G401 (cell line): ENCODE results near the gene RAB3IL1. TPM values are rescaled to one million over a fixed set of nuclear protein-coding genes. Genes with fewer than 3 reads are reported as not detected.

Experiments used
- DNase-seq: peaks from one replicate; pipeline ENCODE4 v3.0.0-alpha.2; 2015; ENCODE audit warnings: low spot score
- in situ Hi-C: cut with HindIII; loops from 2 replicates; pipeline ENCODE4 v1.10.0; 2016; ENCODE audit warnings: low sequenced_read_pairs, mixed read lengths
- total RNA-seq: library from RNA; depleted of rRNA; stranded (reverse); fragments of >200 nt; shearing (Covaris generic); gene quantifications from 2 replicates; pipeline ENCODE4 v1.2.3, GENCODE V29; 2014

The RAB3IL1 gene
- total RNA-seq, 1 experiment from 2014 or later = 12.4 TPM

DNA sequence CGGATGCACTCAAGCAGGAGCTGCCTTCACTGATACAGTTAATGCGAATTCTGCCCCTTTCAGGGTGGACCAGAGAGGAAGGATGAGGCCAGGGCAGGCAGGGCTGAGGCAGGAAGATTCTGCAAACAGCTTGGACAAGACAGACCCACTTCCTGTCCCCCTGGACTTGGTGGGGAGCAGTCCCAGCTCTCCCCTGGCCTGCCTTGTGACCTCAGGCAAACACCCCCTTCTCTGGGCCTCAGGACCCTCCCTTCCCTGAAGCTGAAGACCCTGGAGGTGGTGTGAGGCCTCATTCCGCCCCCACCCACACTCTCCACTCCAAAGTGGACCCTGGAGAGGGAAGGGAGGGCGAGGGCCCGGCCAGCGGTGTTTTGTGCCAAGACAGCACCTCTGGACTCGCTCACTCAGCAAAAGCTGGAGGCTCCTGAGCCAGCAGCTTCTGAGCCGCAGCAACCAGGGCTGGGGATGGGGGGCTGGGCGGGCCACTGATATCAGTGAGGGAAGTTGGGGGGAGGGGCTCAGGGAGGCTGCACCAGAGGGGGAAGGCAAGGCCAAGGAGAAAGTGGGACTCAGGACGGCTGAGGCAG, 8.5 kb downstream of the RAB3IL1 start:
- no peak for DNase-seq
- in situ Hi-C loops = no loop called here

DNA sequence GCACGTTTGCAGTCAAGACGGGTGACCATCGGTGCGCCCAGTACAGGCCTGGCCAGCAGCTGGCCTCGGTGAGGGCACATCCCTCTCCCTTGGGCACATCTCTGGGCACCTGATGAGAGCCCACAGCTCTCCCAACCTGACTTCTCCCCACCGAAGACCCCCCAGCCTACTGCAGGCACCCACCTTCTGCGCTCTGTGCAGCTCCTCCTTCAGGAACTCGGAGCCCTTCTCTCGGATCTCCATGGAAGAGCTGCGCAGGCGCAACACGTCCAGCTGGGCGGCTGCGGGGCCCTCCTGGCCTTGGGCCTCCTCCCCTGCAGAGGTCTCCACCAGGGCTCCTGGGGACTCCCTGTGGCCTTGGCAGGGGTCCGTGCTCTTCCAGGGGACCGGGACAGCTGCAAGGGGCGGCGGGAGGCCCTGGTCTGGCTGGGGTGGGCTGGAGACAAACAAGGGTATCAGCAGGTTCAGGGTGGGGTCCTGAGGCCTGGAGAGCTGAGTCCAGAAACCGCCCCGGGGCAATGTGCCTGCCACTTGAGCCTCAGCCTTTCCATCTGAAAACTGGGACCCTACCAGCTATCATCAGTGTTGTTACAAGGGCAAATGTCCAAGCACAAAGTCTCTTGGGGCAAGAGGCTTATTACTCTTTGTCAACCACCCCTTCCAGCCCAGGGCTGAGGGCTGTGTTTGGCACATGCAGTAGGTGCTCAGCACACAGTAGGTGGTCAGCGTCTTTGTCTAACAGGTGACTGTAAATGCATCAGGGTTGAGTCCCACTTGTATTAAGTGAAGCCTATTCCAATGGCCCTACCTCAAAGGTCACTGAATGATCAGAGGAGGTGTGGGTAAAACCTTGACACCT, 9.3 kb downstream of the RAB3IL1 start:
- in situ Hi-C loops = no loop called here
- no peak for DNase-seq

DNA sequence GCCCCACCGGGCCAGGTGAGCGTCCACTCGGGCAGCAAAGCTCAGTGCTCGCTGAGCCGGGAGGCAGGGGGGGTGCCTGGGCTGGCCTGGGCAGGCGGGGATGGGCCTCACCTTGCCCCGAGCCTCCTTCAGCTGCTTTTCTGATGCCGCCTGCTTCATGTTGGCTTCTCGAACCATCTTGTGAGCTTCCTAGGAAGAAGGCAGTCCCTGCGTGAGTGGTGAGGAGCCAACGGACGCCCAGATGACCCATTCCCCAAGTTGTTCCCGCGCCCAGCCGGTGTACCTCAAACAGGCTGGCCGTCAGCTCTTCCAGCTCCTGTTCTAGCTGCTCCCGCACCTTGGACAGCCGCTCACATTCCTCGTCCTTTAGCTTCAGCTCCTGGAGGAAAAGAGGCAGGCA, 10.1 kb downstream of the RAB3IL1 start:
- in situ Hi-C loops = no loop called here
- no peak for DNase-seq

DNA sequence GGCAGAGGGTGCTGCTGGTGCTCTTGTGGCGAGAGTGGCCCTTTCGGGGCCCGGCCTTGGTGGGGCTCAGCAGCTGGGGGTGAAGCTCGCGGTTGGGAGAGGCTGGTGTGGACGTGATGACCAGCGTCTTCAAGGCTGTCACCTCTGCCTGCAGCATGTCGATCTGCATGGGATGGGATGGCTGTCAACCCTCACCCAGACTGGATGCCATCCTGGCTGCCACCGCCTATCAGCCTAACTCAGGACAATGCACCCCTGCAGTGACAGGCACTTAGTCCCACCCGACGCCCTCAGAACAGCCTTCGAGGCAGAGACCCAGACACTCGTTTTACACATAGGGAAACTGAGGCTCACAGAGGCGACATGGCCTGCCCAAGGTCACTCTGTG, 10.8 kb downstream of the RAB3IL1 start:
- DNase-seq = no peak
- in situ Hi-C loops = no loop called here

DNA sequence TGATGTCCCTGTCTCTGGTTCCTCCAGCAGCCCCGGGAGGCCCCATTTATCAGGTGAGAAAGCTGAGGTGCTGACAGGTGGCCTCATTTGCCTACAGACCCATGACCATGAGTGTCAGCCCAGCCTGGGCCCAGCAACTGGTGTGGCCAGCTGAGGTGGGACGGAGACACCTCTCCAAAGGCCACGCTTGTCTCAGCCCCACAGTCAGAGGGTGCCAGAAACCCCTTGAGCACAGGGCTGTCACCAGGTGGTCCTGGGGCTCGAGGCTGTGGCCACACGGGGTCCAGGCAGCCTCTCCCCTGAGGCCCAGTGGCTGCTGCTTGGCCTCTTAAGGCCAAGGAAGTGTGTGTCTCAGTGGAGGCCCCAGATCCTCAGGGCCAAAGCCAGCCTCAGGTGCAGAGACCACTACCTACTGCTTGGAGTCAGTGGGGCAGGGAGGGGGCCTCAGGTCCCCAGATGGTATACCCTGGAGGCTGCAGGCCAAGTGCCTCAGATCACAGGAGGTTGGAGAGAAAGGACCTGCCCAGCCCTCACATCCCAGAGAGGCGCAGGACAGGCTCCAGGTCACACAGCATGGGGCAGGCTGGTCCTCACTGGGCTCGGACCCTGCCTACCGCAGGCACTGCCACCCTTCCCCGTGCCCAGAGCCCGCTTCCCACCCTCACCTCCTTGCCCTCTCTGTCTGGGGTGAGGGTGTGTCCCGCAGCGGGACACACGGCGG, 11.4 kb downstream of the RAB3IL1 start:
- no peak for DNase-seq
- in situ Hi-C loops = no loop called here

DNA sequence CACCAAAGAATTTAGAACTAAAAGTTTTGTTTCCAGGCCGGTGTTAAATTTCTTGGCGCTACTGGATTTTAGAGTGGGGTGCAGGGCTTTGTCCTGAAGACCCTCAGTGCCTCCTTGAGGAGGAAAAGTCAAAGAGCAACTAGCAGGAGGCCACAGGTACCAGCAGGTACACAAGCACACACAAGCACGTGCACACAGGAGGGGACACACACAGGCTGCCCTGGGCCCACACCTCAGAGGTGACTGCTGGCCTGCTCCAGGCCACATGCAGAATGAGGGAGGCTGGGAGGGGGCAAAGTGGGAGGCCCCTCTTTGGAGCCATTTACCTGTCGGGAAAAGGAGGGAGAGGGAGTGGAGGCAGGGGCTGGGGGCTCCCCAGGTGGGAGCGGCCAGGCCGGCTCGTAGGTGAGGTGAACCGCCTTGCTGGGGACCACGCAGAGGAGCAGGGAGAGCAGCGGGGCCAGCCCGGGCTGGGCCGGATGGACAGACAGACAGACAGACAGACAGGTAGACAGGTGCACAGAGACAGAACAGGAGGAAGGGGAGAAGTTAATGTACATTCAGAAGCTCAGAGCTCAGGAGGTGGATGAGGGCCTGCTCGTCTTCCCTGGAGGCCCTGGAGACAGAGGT, 12.2 kb downstream of the RAB3IL1 start:
- in situ Hi-C loops = no loop called here

DNA sequence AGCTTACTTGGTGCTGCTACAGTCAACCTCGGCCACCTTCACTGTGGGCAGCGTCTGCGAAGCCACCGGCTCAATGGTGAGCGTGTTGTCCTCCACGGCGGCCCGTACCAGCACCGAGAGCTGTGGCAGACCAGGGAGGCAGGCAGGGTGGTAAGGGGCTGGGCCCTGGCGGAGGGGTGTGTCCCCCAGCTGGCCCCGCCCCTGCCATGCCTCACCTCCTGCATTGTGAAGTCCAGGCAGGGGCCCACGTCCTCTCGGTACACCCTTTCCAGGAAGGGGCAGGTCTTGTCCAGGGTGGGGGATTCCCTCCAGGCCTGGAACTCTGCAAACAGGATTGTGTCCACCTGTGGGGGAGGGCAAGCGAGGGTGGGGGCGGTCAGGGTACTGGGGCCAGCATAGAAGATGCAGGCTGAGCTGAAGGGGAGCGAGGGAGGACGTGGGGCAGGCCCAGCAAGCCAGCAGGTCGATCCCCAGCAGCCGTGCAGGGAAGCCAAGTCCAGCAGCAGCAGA, 12.8 kb downstream of the RAB3IL1 start:
- no peak for DNase-seq
- in situ Hi-C loops = no loop called here

More for the DNA sequence above, 12.2 kb downstream of the RAB3IL1 start:
- no peak for DNase-seq

DNA sequence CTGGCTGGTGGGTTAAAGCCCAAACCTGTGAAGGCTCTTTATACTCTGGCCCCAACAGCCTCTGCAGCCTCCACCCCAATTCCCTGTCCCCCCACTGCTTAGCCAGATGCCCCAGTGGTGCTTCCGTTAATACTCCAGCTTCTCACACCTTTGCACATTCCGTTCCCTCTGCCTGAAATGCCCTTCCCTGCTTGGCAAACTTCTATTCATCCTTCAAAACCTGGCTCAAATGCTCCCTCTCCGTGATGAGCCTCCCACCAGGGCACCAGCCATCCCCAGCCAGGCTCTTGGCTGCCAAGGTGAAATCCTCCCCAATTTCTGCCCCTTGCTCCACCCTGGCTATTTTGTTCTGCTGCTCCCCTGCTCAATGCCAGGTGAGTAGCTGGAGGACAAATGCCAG, 13.5 kb downstream of the RAB3IL1 start:
- in situ Hi-C loops = no loop called here
- DNase-seq = no peak

DNA sequence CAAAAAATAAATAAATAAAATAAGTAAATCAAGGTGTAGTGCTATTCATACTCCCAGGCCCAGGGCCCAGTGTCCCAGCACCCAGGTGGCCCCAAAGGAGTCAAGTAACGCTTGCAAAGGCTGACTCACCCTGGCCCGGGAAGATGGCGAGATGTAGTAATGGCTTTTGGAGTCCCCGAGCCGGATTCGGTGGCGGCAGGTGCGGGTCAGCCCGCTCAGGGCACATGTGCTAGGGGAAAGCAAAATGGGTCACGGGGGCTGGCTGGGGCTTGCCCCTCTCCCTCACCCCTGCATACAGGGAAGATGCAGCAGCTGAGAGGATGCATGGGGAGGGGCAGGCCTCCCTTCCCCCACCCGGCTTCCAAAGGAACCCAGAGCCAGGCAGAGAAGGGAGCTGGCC, 15.1 kb downstream of the RAB3IL1 start:
- in situ Hi-C loops = no loop called here
- no peak for DNase-seq

DNA sequence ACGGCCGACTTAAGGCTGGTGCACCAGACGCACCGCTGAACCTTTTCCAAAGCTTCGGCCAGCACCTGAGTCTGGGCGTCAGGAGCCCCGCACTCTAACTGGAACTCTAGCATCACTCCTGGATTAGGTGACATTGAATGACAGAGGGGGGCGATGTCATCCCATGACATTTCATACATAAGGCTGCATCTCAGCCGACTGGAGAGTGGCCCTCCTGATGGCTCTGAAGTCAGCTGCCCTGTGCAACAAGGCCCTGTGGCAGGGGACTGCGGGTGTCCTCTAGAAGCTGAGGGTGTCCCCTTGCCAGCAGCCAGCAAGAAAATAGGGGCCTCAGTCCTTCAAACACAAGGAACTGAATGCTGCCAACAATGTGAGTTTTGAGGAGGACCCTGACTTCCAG, 16.0 kb downstream of the RAB3IL1 start:
- DNase-seq = no peak
- in situ Hi-C loops = no loop called here

DNA sequence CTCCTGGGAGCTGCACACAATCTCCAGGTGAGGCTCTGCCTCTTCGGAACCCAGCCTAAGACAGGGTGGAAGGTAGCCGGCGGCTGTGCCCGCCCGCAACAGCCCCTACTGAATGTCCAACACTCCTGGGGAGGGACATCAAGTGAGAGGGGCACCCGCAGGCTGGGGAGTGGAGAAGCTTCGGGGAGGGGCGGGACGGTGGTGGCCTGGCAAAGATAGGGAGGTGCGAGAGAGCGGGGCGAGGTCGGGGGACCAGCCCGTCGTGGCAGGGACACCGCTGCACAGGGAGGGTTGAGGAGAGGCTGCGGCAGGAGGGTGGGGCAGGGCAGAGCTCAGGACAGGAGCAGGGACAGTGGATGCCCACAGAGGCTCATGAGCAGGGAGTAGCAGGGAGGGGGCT, 17.1 kb downstream of the RAB3IL1 start:
- in situ Hi-C loops = no loop called here

DNA sequence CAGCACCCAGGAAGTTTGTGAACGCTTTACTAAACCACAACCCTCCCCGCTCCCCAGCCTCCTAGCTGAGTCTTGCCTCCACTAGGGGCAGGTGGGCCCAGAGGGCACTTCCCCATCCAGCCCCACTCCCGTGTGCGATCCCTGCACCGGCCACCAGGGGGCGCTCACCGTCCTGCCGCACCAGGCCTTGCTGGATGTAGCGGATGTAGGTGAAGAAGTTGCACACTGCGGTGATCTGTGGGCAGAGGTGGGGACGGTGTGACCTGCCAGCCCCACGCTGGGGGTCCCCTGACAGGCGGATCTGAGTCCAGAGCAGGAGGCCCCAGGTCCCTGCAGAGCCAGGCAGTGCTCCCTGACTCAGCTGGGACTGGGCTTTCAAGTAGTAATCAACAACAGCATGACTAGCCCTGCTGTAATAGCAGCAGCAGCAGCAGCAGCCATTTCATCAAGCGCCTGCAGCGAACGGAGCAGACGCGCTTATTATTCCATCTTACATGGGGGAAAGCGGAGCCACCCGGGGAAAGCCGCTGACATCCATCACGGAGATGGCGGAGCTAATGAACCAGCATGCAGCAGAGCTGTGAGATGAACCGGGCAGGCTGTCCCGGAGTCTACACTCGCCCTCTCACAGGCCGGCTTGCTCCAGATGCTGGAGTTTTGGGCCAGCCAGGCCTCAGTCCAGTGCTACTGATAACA, 18.1 kb downstream of the RAB3IL1 start:
- in situ Hi-C loops = no loop called here
- DNase-seq = peak; percentile 42

More for the DNA sequence above, 17.1 kb downstream of the RAB3IL1 start:
- DNase-seq = no peak

DNA sequence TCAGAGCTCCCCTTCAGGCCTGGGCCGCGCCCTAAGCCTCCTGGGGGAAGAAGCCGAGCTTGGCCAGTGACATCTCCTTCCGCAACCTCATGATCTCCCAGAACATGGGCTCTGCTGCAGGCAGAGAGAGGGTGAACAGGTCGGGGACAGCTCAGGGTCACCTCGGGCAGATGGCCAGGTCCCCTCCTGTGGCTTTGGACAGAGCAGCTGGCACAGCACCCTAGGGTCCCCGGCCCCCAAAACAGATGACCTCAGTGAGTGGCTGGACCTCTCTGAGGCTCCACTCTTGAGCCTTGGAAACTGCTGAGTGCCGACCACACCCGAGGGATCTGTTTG, 19.2 kb downstream of the RAB3IL1 start:
- in situ Hi-C loops = no loop called here
- no peak for DNase-seq

DNA sequence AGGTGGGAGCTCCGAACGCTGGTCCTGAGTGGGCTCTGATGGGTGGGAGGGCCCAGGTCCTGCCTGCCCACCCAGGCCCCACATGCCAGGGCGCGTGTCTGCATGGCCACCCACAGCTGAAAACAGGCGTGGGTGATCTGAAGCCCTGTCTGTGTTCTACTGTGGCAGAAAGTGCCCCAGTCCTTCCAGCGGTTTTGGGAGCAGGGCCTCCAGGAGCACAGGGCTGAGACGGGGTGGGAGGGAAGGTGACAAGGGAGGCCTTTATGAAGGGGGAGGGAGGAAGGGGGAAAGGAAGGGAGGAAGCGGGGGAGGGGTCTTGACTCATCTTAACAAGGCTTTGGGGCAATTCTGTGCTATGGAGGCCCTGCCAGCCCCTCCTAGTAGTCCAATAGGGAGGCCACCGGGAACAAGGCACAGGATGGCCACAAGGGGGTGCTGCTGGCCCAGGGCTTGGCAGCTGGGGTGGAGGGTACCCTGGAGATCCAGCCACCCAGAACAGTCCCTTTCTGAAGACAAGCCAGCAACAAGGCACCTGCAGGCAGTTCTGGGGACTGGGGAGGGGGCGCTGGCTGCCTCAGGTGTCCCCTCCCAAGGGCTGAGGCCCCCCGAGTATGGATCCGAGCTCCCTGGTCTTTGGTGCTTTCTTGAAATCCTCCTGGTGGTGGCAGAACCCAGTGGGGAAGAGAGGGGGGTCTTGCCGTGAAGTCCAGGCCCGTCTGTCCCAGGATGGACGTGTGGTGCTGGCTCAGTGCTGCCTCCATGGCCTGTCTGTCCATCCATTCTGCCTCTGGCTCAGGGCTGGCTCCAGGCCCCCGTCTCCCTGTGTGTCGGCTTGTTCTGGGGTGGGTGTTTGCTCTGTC, 19.7 kb downstream of the RAB3IL1 start:
- in situ Hi-C loops = no loop called here
- DNase-seq = peak; percentile 55

DNA sequence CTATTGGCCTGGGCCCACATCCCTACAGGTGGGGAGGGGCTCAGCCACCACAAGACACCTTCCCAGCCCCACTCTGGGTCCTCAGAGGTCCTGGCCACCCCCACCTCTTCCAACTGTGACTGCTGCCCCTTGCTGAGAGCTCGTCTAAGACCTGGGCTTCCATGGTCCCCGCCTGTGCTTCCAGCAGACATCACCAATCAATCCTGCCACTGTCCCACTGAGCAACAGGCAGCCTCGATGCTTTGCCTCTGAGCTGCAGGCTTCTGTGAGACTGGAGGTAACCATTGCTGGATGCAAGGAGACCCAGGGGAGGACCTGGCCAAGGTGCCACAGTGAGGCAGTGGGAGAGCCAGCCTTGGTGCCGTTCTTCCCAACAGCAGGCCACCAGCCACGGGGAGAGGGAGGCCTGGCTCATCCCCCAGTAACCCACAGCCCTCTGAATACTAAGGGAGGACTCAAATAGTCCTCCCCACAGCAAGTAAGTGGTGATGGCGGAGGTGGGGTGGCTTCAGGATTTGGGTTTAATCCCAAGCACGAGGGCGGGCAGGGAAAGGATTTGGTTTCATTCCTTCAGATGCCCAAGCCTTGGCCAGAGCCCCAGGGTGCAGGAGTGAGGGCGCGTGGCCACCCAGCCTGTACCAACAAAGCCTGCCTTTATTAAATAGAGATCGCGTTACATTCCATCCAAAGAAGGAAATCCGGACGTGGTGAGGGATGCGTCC, 20.5 kb downstream of the RAB3IL1 start:
- no peak for DNase-seq
- in situ Hi-C loops = no loop called here

DNA sequence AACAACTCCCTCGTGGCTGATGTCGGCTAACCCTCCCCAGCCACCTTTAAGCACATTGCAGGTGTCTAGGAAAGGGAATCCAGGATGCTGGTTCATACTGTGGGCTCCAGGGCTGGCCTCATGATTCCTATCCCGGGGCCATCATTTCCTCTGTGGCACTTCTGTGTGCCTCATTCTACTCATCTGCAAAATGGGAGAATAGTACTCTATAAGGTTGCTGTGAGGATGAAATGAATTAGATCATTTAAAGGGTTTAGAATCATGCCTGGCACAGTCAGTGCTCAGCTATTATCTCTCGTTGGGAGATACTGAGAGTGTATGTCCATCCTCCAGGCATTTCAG, 21.7 kb downstream of the RAB3IL1 start:
- no peak for DNase-seq
- in situ Hi-C loops = no loop called here

DNA sequence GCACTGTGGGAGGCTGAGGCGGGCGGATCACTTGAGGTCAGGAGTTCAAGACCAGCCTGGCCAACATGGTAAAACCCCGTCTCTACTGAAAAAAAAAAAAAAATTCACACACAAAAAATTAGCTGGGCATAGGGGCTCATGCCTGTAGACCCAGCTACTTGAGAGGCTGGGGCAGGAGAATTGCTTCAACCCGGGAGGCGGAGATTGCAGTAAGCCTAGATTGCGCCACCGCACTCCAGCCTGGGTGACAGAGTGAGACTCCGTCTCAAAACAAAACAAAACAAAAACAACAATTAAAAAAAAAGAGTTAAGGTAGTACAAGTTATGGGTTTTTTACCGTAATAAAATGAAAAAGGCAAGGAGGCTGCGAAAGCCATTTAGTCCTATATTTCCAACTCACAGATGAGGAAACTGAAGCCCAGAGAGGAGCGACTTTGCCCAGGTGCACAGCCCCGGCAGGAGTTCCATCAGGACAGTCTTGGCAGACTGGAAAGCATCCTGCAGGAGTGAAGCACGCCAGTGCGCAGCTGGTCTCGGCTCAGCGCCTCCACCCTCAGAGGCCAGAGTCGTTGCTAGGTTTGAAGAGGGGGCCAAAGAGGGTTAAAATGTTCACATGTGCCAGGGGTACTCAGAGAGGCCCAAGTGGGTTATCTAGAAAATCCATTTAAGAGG, 22.2 kb downstream of the RAB3IL1 start:
- in situ Hi-C loops = no loop called here
- no peak for DNase-seq
